H1 (cell line): Measurements from ENCODE around the gene EFCAB8. TPM values are rescaled to one million over a fixed set of nuclear protein-coding genes. Genes with fewer than 3 reads are reported as not detected.
A peak's percentile ranks its signal among the peaks of the same experiment; 100 is the strongest.

Source experiments
- CTCF ChIA-PET: fragments of 300-600 bp; sonication (Branson Sonifier 250); formaldehyde crosslinking; loops from one replicate; lab custom pipeline; 2021; ENCODE audit not compliant: partially characterized antibody; lab: Charles Lee
- POLR2A ChIA-PET: fragments of 300-600 bp; sonication (Branson Sonifier 250); formaldehyde crosslinking; loops from one replicate; lab custom pipeline; 2021; ENCODE audit warnings: inconsistent platforms; ENCODE audit not compliant: partially characterized antibody; lab: Charles Lee
- DNase-seq, 2 experiments: peaks; one replicate each; pipeline versions ENCODE4 v3.0.0 to v3.0.0-alpha.2; 2010 to 2022; ENCODE audit warnings: low spot score in 2 of 2, low read depth in 1 of 2, mixed read lengths in 1 of 2
- FAIRE-seq: peaks from 2 replicates; lab custom pipeline; 2011; peaks lifted over from hg19 to GRCh38; lab: Jason Lieb, UNC
- H2AFZ ChIP-seq: 2 replicates; pipeline ENCODE4 v1.8.1; 2012; ENCODE audit warnings: low read length, inconsistent platforms
- H2AK5ac ChIP-seq: 2 replicates; pipeline ENCODE4 v1.6.1; 2013; ENCODE audit warnings: low read depth, low read length
- H2BK120ac ChIP-seq: replicated peaks from 2 replicates; pipeline ENCODE3; 2013; ENCODE audit warnings: low read depth, low read length, inconsistent platforms
- H2BK12ac ChIP-seq: 2 replicates; pipeline ENCODE4 v1.6.1; 2013; ENCODE audit warnings: low read depth, low read length
- H2BK15ac ChIP-seq: 2 replicates; pipeline ENCODE4 v1.6.1; 2013; ENCODE audit warnings: low read length
- H2BK20ac ChIP-seq: 2 replicates; pipeline ENCODE4 v1.6.1; 2013; ENCODE audit warnings: low read length
- H2BK5ac ChIP-seq: 2 replicates; pipeline ENCODE4 v1.6.1; 2013; ENCODE audit warnings: low read depth, low read length
- H3K14ac ChIP-seq: 2 replicates; pipeline ENCODE4 v1.6.1; 2013; ENCODE audit warnings: inconsistent platforms; ENCODE audit not compliant: insufficient read length
- H3K18ac ChIP-seq: 2 replicates; pipeline ENCODE4 v1.6.1; 2013; ENCODE audit warnings: low read length; ENCODE audit errors: extremely low read depth
- H3K23ac ChIP-seq: 2 replicates; pipeline ENCODE4 v1.6.1; 2013; ENCODE audit warnings: inconsistent platforms; ENCODE audit not compliant: insufficient read length
- H3K23me2 ChIP-seq: 2 replicates; pipeline ENCODE4 v1.6.1; 2013; ENCODE audit warnings: low read depth, low read length
- H3K27ac ChIP-seq: 2 replicates; pipeline ENCODE4 v1.6.1; 2011; ENCODE audit warnings: low read depth, low read length, inconsistent platforms
- H3K27me3 ChIP-seq, 4 experiments: replicated peaks in 1 of 4; 1 replicate in 1 of 4; 2 replicates in 3 of 4; pipeline versions ENCODE4 v1.6.1 to v1.8.1; 2011 to 2013; ENCODE audit warnings: low read length in 3 of 4, mild to moderate bottlenecking in 3 of 4, inconsistent platforms in 2 of 4, mixed read lengths in 2 of 4, moderate library complexity in 1 of 4; ENCODE audit not compliant: control insufficient read depth in 3 of 4, insufficient read depth in 3 of 4; ENCODE audit errors: extremely low read depth in 1 of 4
- H3K36me3 ChIP-seq, 4 experiments: 2 replicates each; pipeline versions ENCODE4 v1.6.1 to v1.8.1; 2011 to 2013; ENCODE audit warnings: mild to moderate bottlenecking in 4 of 4, low read length in 3 of 4, moderate library complexity in 2 of 4, control low read depth in 1 of 4, inconsistent platforms in 1 of 4; ENCODE audit not compliant: insufficient read depth in 4 of 4, control insufficient read depth in 2 of 4
- H3K4ac ChIP-seq: replicated peaks from 2 replicates; pipeline ENCODE3; 2013; ENCODE audit warnings: low read length, low read depth, mixed read lengths, inconsistent platforms; ENCODE audit not compliant: insufficient read length
- H3K4me1 ChIP-seq, 4 experiments: replicated peaks in 1 of 4; 1 replicate in 1 of 4; 2 replicates in 3 of 4; pipeline versions ENCODE4 v1.6.1 to v1.8.1; 2011 to 2013; ENCODE audit warnings: low read length in 3 of 4, inconsistent platforms in 2 of 4, mixed read lengths in 1 of 4; ENCODE audit not compliant: insufficient read depth in 4 of 4, control insufficient read depth in 3 of 4
- H3K4me2 ChIP-seq, 2 experiments: 2 replicates each; pipeline versions ENCODE4 v1.6.1 to v1.8.1; 2011 to 2013; ENCODE audit warnings: low read depth in 2 of 2, low read length in 2 of 2, control low read depth in 1 of 2, inconsistent platforms in 1 of 2, mild to moderate bottlenecking in 1 of 2; ENCODE audit not compliant: insufficient read depth in 1 of 2
- H3K4me3 ChIP-seq, 4 experiments: fragments of 200-600, 300-600 bp in 1 of 4; sonication (generic), shearing (Covaris generic), sonication (Bioruptor Twin) in 1 of 4; 2 replicates each; pipeline versions ENCODE4 v1.5.1 to v1.8.1; 2011 to 2016; ENCODE audit warnings: low read length in 4 of 4, low read depth in 3 of 4, control low read depth in 2 of 4, inconsistent platforms in 2 of 4, mild to moderate bottlenecking in 2 of 4, mixed read lengths in 1 of 4, moderate library complexity in 1 of 4; ENCODE audit not compliant: insufficient read depth in 2 of 4; ENCODE audit errors: extremely low read depth in 1 of 4
- H3K56ac ChIP-seq: replicated peaks from 2 replicates; pipeline ENCODE3; 2013; ENCODE audit warnings: low read depth, mild to moderate bottlenecking, mixed read lengths, low read length, inconsistent platforms; ENCODE audit not compliant: insufficient read length
- H3K79me1 ChIP-seq: 2 replicates; pipeline ENCODE4 v1.6.1; 2013; ENCODE audit warnings: low read depth, low read length, control low read depth
- H3K79me2 ChIP-seq, 2 experiments: 2 replicates each; pipeline versions ENCODE4 v1.6.1 to v1.8.1; 2012 to 2013; ENCODE audit warnings: low read length in 2 of 2, mild to moderate bottlenecking in 2 of 2, inconsistent platforms in 1 of 2; ENCODE audit not compliant: insufficient read depth in 2 of 2, control insufficient read depth in 1 of 2
- H3K9ac ChIP-seq, 4 experiments: replicated peaks in 1 of 4; 1 replicate in 1 of 4; 2 replicates in 3 of 4; pipeline versions ENCODE4 v1.6.1 to v1.8.1; 2011 to 2013; ENCODE audit warnings: low read depth in 3 of 4, low read length in 3 of 4, control low read depth in 2 of 4, mild to moderate bottlenecking in 2 of 4, moderate library complexity in 2 of 4, inconsistent platforms in 1 of 4; ENCODE audit errors: extremely low read depth in 1 of 4
- H3K9me3 ChIP-seq, 2 experiments: 2 replicates each; pipeline versions ENCODE4 v1.6.1 to v1.8.1; 2012 to 2013; ENCODE audit warnings: mild to moderate bottlenecking in 2 of 2, moderate library complexity in 2 of 2, control low read depth in 1 of 2, inconsistent platforms in 1 of 2, low read depth in 1 of 2, low read length in 1 of 2, mixed read lengths in 1 of 2; ENCODE audit not compliant: insufficient read depth in 2 of 2
- H4K20me1 ChIP-seq, 2 experiments: replicated peaks in 1 of 2; 2 replicates each; pipeline versions ENCODE3 to v1.8.1; 2011 to 2013; ENCODE audit warnings: inconsistent platforms in 2 of 2, low read length in 2 of 2, mild to moderate bottlenecking in 1 of 2; ENCODE audit not compliant: insufficient read depth in 2 of 2, control insufficient read depth in 1 of 2
- H4K5ac ChIP-seq: 2 replicates; pipeline ENCODE4 v1.6.1; 2013; ENCODE audit warnings: low read length, low read depth, mixed read lengths, inconsistent platforms; ENCODE audit not compliant: insufficient read length
- H4K8ac ChIP-seq: 2 replicates; pipeline ENCODE4 v1.8.0; 2013; ENCODE audit warnings: mild to moderate bottlenecking, moderate library complexity, low read length, inconsistent platforms; ENCODE audit not compliant: insufficient read depth; ENCODE audit errors: extremely low read depth
- H4K91ac ChIP-seq: replicated peaks from 2 replicates; pipeline ENCODE3; 2013; ENCODE audit warnings: low read length, mixed read lengths, inconsistent platforms; ENCODE audit not compliant: insufficient read length
- CREB1 ChIP-seq: IDR thresholded peaks from 2 replicates; pipeline ENCODE4 v1.6.1; 2012; ENCODE audit warnings: inconsistent platforms
- CTBP2 ChIP-seq: IDR thresholded peaks from 2 replicates; pipeline ENCODE4 v1.7.0; 2011; ENCODE audit warnings: borderline replicate concordance, mild to moderate bottlenecking, moderate library complexity, mixed read lengths, low read length; ENCODE audit not compliant: insufficient read depth, insufficient read length
- E2F6 ChIP-seq: IDR thresholded peaks from 2 replicates; pipeline ENCODE4 v1.6.1; 2012; ENCODE audit warnings: inconsistent platforms
- EGR1 ChIP-seq: IDR thresholded peaks from 2 replicates; pipeline ENCODE4 v1.6.1; 2011; ENCODE audit warnings: low read depth, low read length, borderline replicate concordance
- FOSL1 ChIP-seq: IDR thresholded peaks from 2 replicates; pipeline ENCODE4 v1.6.1; 2011; ENCODE audit warnings: mild to moderate bottlenecking, low read depth, low read length, moderate library complexity; ENCODE audit not compliant: insufficient read depth
- GTF2F1 ChIP-seq: IDR thresholded peaks from 2 replicates; pipeline ENCODE4 v1.6.1; 2012; ENCODE audit warnings: low read depth, low read length, improper control_type of control experiment, borderline replicate concordance
- HDAC6 ChIP-seq: IDR thresholded peaks from one replicate; pipeline ENCODE4 v1.7.1; 2012; ENCODE audit warnings: low read depth, mild to moderate bottlenecking, inconsistent platforms, low read length, moderate library complexity
- KDM1A ChIP-seq: fragments of 200-600, 300-600 bp; sonication (generic); IDR thresholded peaks from 2 replicates; pipeline ENCODE4 v1.7.1; 2016; ENCODE audit warnings: mild to moderate bottlenecking, low read length, borderline replicate concordance
- NANOG ChIP-seq: IDR thresholded peaks from 2 replicates; pipeline ENCODE4 v1.6.1; 2011; ENCODE audit warnings: low read length, low read depth, mild to moderate bottlenecking, inconsistent platforms; ENCODE audit not compliant: insufficient read depth, poor library complexity, severe bottlenecking
- POLR2AphosphoS5 ChIP-seq: IDR thresholded peaks from 2 replicates; pipeline ENCODE4 v1.6.1; 2011; ENCODE audit warnings: low read depth, low read length
- RXRA ChIP-seq: IDR thresholded peaks from 2 replicates; pipeline ENCODE4 v1.6.1; 2011; ENCODE audit warnings: low read depth, mild to moderate bottlenecking, low read length, moderate library complexity; ENCODE audit not compliant: insufficient read depth
- SP1 ChIP-seq: IDR thresholded peaks from 2 replicates; pipeline ENCODE4 v1.6.1; 2011; ENCODE audit warnings: low read depth, low read length
- WGBS, 2 experiments: shearing (Covaris generic) in 1 of 2; methylation state at CpG; one replicate each; pipeline versions ENCODE4 v1.1.6 to v1.1.7; 2013 to 2015; ENCODE audit warnings: low lambda C conversion rate in 2 of 2, mixed read lengths in 2 of 2, inconsistent platforms in 1 of 2, low coverage in 1 of 2, missing lambda C conversion rate in 1 of 2; ENCODE audit not compliant: insufficient replicate concordance in 2 of 2, insufficient coverage in 1 of 2, insufficient read length in 1 of 2; ENCODE audit errors: extremely low coverage in 1 of 2, missing lambda C conversion rate in 1 of 2; 5-methylcytosine and 5-hydroxymethylcytosine counted together
- polyA plus RNA-seq, 7 experiments: library from polyadenylated mRNA; depleted of rRNA in 3 of 7; stranded (reverse) in 5 of 7; unstranded in 2 of 7; fragments of >200 nt in 5 of 7; fragments of 200-250 nt in 2 of 7; gene quantifications; 1 replicate in 5 of 7; 2 replicates in 1 of 7; 4 replicates in 1 of 7; pipeline versions ENCODE4 v1.2.1 to v1.2.3, GENCODE V29; 2011 to 2013; ENCODE audit warnings: missing spikeins in 2 of 7, mixed read lengths in 2 of 7
- total RNA-seq: library from RNA; stranded (reverse); fragmentation: NEBNext Ultra II Directional; extraction: Animal tissue kit (Norgen Biotek cat#: 25700); gene quantifications from 2 replicates; pipeline ENCODE4 v1.2.1, GENCODE V29; 2021

The EFCAB8 gene
- total and polyA plus RNA-seq, 2 of the 8 experiments (the other 6 are each of a cell fraction or from before 2014, with no cell fraction given): 0.06 to 0.20 TPM

- peak overlapping the region; percentile 62; the same call in 1 of the 2 replicates for H3K18ac ChIP-seq
- no peak overlapping the region for H3K14ac ChIP-seq
- peak overlapping the region; percentile 53; the same call in 1 of the 2 replicates for H2BK15ac ChIP-seq
- H3K79me1 ChIP-seq: no peaks in the 10 kb centered on the region
- no peak overlapping the region for H2BK20ac ChIP-seq
- peak overlapping the region; percentile 10 for H4K91ac ChIP-seq
- H2BK5ac ChIP-seq: no peak overlapping the region
- no peak overlapping the region for H3K4me3 ChIP-seq
- H3K36me3 ChIP-seq: no peaks in the 10 kb centered on the region
- CTCF ChIA-PET: interaction anchor here (1.1 to 2.9 kb wide), 5 partner anchors 11 to 58 kb away, joined by 3 to 15 read pairs (median 5); no protein-coding TSS in a partner anchor
- no peak overlapping the region for H2AK5ac ChIP-seq
- H4K8ac ChIP-seq: no peak overlapping the region
- H3K4ac ChIP-seq: no peak overlapping the region
- peak overlapping the region; percentile 22; the same call in 1 of the 2 replicates for H2BK12ac ChIP-seq
- no peaks in the 10 kb centered on the region for H3K23me2 ChIP-seq
- no peak for FAIRE-seq
- no peak overlapping the region for H4K5ac ChIP-seq
- peaks cover 0 to 8% (median under 1%) of the 10 kb centered on the region in 4 experiments; a peak in 3 of 7 replicates for H3K4me1 ChIP-seq
- H3K23ac ChIP-seq: no peak overlapping the region
- H3K56ac ChIP-seq: no peak overlapping the region
- no peak overlapping the region for H3K4me2 ChIP-seq
- H3K27me3 ChIP-seq: no peaks in the 10 kb centered on the region
- 90% methylated on average over 11 of the region's 11 CpGs; no CpG with 5 or more reads in 1 of the 2 experiments for WGBS, 2 experiments
- H2AFZ ChIP-seq: no peak overlapping the region
- no peaks in the 10 kb centered on the region for H3K79me2 ChIP-seq
- H3K27ac ChIP-seq: no peak overlapping the region
- no peak overlapping the region for H3K9ac ChIP-seq
- H4K20me1 ChIP-seq: no peaks in the 10 kb centered on the region
- H2BK120ac ChIP-seq: no peak overlapping the region
- POLR2A ChIA-PET: interaction anchor here (0.9 to 2.4 kb wide), 2 partner anchors 10 to 29 kb away, joined by 3 to 5 read pairs; no protein-coding TSS in a partner anchor
- H3K9me3 ChIP-seq: no peaks in the 10 kb centered on the region
- DNase-seq: no peak
- TF ChIP-seq CREB1 (no peak), RXRA (no peak), POLR2AphosphoS5 (no peak), GTF2F1 (no peak), HDAC6 (no peak), CTBP2 (no peak), SP1 (no peak), E2F6 (no peak), FOSL1 (no peak), KDM1A (no peak), NANOG (no peak), EGR1 (no peak)
Observed at GRCh38 chr20:32887492-32887891, 28.8 kb downstream of the EFCAB8 start.
